GM10266 (cell line): ENCODE measurements around the gene GUCA2B.

Experiments used
- DNase-seq: peaks from one replicate; pipeline ENCODE4 v3.0.0; 2012; ENCODE audit errors: extremely low spot score
- CTCF ChIP-seq: IDR thresholded peaks from 2 replicates; pipeline ENCODE4 v1.5.1; 2012; ENCODE audit warnings: mild to moderate bottlenecking, low read depth; ENCODE audit not compliant: control insufficient read depth, insufficient read depth; ENCODE audit errors: missing control alignments

GUCA2B gene

GRCh38 chr1:42186152-42186551 is 32.9 kb downstream of the GUCA2B start:
- TF ChIP-seq CTCF = no peak
- DNase-seq = no peak

- no peak for TF ChIP-seq CTCF
- no peak for DNase-seq
These were observed 37.0 kb downstream of the GUCA2B start for GRCh38 chr1:42189931-42190853.

- no peak for DNase-seq
- no peak for TF ChIP-seq CTCF
These were observed 38.1 kb downstream of the GUCA2B start for GRCh38 chr1:42191319-42191718.

DNA sequence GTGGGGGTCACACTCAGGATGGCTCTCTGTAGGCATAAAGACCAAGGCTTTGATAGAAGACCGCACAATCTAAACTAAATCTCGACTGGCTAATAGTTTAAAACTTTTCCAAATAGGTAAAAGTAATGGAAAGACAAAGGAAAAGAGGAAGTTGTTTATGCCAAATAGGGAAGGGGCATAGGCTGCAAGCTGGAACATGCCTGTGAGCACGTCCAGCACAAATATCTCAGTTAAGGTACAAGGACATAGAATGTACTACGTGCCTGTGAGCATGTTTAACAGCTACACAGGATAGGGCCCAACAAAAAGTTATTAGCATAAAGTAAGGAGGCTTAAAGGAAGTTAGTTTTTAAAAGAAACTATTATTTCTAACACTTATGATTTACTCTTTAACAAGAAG is 38.9 kb downstream of the GUCA2B start:
- no peak for DNase-seq
- TF ChIP-seq CTCF = no peak

DNA sequence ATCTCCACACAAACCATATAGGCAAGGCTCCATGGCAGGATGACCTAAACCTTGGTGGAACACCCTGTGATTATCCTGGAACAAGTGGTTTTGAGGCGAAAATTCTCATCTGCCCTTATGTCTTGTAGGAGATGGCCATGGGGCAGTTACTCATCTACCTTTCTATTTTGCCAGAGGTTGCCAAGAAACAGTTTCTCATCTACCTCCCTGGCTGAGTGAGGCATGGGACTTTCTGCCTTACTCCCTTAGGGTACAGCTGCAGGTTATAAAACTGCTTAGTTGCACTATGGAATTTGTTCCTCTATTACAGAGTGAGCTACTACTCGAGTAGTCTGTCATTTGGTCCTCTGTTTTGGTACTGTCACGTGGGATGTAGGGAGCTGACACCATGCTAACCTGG is 42.6 kb downstream of the GUCA2B start:
- no peak for DNase-seq
- TF ChIP-seq CTCF = no peak

DNA sequence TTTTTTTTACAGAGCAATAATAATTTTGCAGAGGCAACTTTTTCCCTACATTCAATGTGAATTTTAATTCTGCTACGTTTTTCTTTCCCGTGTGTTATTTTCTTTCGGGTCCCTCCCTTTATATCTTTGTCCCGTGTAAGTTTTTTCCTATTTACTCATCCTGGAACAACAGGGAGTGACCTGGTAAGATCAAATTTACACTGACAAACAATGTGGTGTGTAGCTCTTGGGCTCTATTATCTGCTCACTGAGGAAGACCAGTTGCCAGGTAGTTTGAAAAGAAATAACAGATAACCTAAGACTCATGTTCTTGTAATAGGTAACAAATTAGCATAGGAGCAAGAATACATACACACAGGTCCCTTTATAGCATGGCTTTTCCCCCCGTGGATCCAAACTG is 45.0 kb downstream of the GUCA2B start:
- no peak for TF ChIP-seq CTCF
- no peak for DNase-seq

DNA sequence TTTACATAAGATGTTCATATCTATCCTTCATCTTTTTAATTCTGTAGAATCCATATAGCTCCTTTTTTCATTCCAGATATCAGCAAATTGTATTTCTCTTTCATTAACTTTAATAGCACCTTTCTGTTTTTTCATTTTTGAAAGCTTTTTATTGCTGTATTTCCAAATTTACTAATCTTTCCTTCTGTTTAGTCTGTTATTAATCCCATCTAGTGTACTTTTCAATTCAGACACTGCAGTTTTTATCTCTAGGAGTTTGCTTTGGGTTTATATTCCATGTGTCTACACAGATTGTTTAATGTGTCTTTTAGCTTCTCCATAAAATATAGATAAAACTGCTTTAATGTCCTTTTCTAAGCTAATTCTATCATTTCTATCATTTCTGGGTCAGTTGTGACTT is 48.8 kb downstream of the GUCA2B start:
- TF ChIP-seq CTCF = no peak
- DNase-seq = no peak
